K562 (cell line): ENCODE results near the gene TRUB2. TPM values are rescaled to one million over a fixed set of nuclear protein-coding genes. Genes with fewer than 3 reads are reported as not detected.

Experiments
- NFATC3 ChIP-seq: fragments of 450-650 bp; IDR thresholded peaks from 2 replicates; pipeline ENCODE4 v1.6.1; 2017; ENCODE audit warnings: mild to moderate bottlenecking
- POLR2G ChIP-seq: fragments of 200-400 bp; formaldehyde crosslinking; IDR thresholded peaks from 2 replicates; pipeline ENCODE4 v1.6.1; 2017; ENCODE audit warnings: low read depth, mild to moderate bottlenecking, antibody characterized with exemption, low read length, moderate library complexity
- SRSF1 ChIP-seq: fragments of 200-400 bp; formaldehyde crosslinking; IDR thresholded peaks from 2 replicates; pipeline ENCODE4 v1.6.1; 2017; ENCODE audit warnings: mild to moderate bottlenecking, low read depth, low read length, moderate library complexity
- ZBTB11 ChIP-seq, 3 experiments: fragments of 200-800 bp in 1 of 3; fragments of 250-450 bp in 1 of 3; fragments of 450-650 bp in 1 of 3; sonication (Bioruptor Pico) in 1 of 3; sonication (Bioruptor generic) in 1 of 3; formaldehyde crosslinking in 1 of 3; IDR thresholded peaks; 2 replicates each; pipeline versions ENCODE4 v1.6.1 to v1.8.0; 2016 to 2022; ENCODE audit warnings: mild to moderate bottlenecking in 2 of 3, missing genetic modification characterization in 2 of 3, missing compliant biosample characterization in 1 of 3, moderate library complexity in 1 of 3
- ZNF695 ChIP-seq: fragments of 450-650 bp; formaldehyde crosslinking; IDR thresholded peaks from 2 replicates; pipeline ENCODE4 v1.4.0; 2020; ENCODE audit warnings: mild to moderate bottlenecking, moderate library complexity
- polyA plus RNA-seq, 8 experiments: library from polyadenylated mRNA; depleted of rRNA in 4 of 8; stranded (reverse) in 5 of 8; unstranded in 3 of 8; fragments of >200 nt; fragmentation: Nextera tagmentation in 2 of 8; fragmentation: Illumina TruSeq in 1 of 8; extraction: Ambion mirVana in 2 of 8; extraction: Trizol in 1 of 8; gene quantifications; 2 replicates each; pipeline versions ENCODE4 v1.2.1 to v1.2.3, GENCODE V29; 2011 to 2014; ENCODE audit warnings: inconsistent platforms in 1 of 8, missing spikeins in 1 of 8
- total RNA-seq, 7 experiments: library from RNA; depleted of rRNA in 6 of 7; stranded (reverse); fragments of >200 nt in 6 of 7; fragmentation: Illumina TruSeq in 2 of 7; extraction: Trizol in 2 of 7; gene quantifications; 2 replicates each; pipeline versions ENCODE4 v1.2.1 to v1.2.3, GENCODE V29; 2011 to 2021; ENCODE audit warnings: low replicate concordance in 1 of 7

TRUB2 gene
- total and polyA plus RNA-seq, 9 of the 15 experiments (the other 6 are each of a cell fraction or from before 2014, with no cell fraction given), result 9.3 to 110 (median 63.0) TPM

GRCh38 chr9:128339761-128340690, 17.8 kb upstream of the TRUB2 start, which contains the start of gene SLC27A4 (continued):
- TF ChIP-seq ZBTB11 (CRISPR knock-in tag; IDR thresholded peaks at IDR 0.05), result 0 out of 6 replicates have a peak, but pooled peaks of 1 of the 3 experiments have one; percentile 19
- TF ChIP-seq ZNF695, result 0 out of 2 replicates have a peak, but pooled peaks have one; percentile 11
- peak; percentile 80; the same call in 1 of the 2 replicates for TF ChIP-seq SRSF1
- peak; percentile 79 for TF ChIP-seq POLR2G
- TF ChIP-seq NFATC3, result peak; percentile 75
